ENCODE results near the gene NAA15.
"Not testable (repeated sequence)": the region's sequence is repeated elsewhere in the genome, so short reads cannot be mapped to it uniquely, and the experiment has no call there.

The NAA15 gene

GRCh38 chr4:139410312-139410711, 109.0 kb downstream of the NAA15 start:
- Mint-ChIP-seq H3K36me3 (ENCODE audit: low read depth) (peaks cover 62% of the 10 kb centered on the region), H3K9me3 (peaks cover 23% of the 10 kb centered on the region), H3K27me3 (ENCODE audit: low read depth, poor library complexity) (no peaks in the 10 kb centered on the region), H3K27ac (no peak overlapping the region), H3K4me1 (no peaks in the 10 kb centered on the region), H3K4me3 (no peak overlapping the region)
- no peak for DNase-seq
- TF ChIP-seq CTCF (IDR thresholded peaks at IDR 0.05): no peak

GRCh38 chr4:139414671-139415210, 113.4 kb downstream of the NAA15 start:
- not testable (repeated sequence) for H3K27ac Mint-ChIP-seq; H3K4me3 Mint-ChIP-seq; DNase-seq; H3K27me3 Mint-ChIP-seq (ENCODE audit: low read depth, poor library complexity); H3K4me1 Mint-ChIP-seq
- peaks cover 41% of the 10 kb centered on the region for H3K9me3 Mint-ChIP-seq
- peaks cover 70% of the 10 kb centered on the region for H3K36me3 Mint-ChIP-seq (ENCODE audit: low read depth)

- Mint-ChIP-seq H3K4me3 (no peak overlapping the region), H3K4me1 (no peaks in the 10 kb centered on the region), H3K27me3 (ENCODE audit: low read depth, poor library complexity) (no peaks in the 10 kb centered on the region), H3K36me3 (ENCODE audit: low read depth) (peaks cover 83% of the 10 kb centered on the region), H3K9me3 (peaks cover 56% of the 10 kb centered on the region), H3K27ac (no peak overlapping the region)
- TF ChIP-seq CTCF (IDR thresholded peaks at IDR 0.05): peak; percentile 71
- DNase-seq: peak; percentile 5
Measured at GRCh38 chr4:139416073-139416673, 114.9 kb downstream of the NAA15 start.

GRCh38 chr4:139419388-139419914, 118.1 kb downstream of the NAA15 start:
- Mint-ChIP-seq H3K9me3 (peaks cover 69% of the 10 kb centered on the region), H3K27me3 (ENCODE audit: low read depth, poor library complexity) (no peaks in the 10 kb centered on the region), H3K4me1 (no peaks in the 10 kb centered on the region), H3K36me3 (ENCODE audit: low read depth) (peaks cover 82% of the 10 kb centered on the region), H3K4me3 (no peak overlapping the region), H3K27ac (no peak overlapping the region)
- no peak for DNase-seq
- no peak for TF ChIP-seq CTCF (IDR thresholded peaks at IDR 0.05)

- DNase-seq: no peak
- H3K36me3 Mint-ChIP-seq (ENCODE audit: low read depth): peaks cover 79% of the 10 kb centered on the region
- no peak overlapping the region for H3K4me3 Mint-ChIP-seq
- H3K9me3 Mint-ChIP-seq: peaks cover 66% of the 10 kb centered on the region
- no peaks in the 10 kb centered on the region for H3K4me1 Mint-ChIP-seq
- H3K27ac Mint-ChIP-seq: no peak overlapping the region
- TF ChIP-seq CTCF (IDR thresholded peaks at IDR 0.05): no peak
- H3K27me3 Mint-ChIP-seq (ENCODE audit: low read depth, poor library complexity): no peaks in the 10 kb centered on the region
Measured at GRCh38 chr4:139420652-139421051, 119.3 kb downstream of the NAA15 start.

- Mint-ChIP-seq H3K27ac (no peak overlapping the region), H3K4me3 (no peak overlapping the region), H3K27me3 (ENCODE audit: low read depth, poor library complexity) (peaks cover 3% of the 10 kb centered on the region), H3K4me1 (no peaks in the 10 kb centered on the region), H3K36me3 (ENCODE audit: low read depth) (peaks cover 98% of the 10 kb centered on the region), H3K9me3 (peaks cover 97% of the 10 kb centered on the region)
- TF ChIP-seq CTCF (IDR thresholded peaks at IDR 0.05): no peak
- no peak for DNase-seq
Measured at GRCh38 chr4:139436122-139436521, 134.8 kb downstream of the NAA15 start.

Measured in nephron progenitor cell (in vitro differentiated cells).